GM12872 (cell line): ENCODE measurements around the gene SPATA13.

ENCODE experiments used
- CTCF ChIP-seq: IDR thresholded peaks from 3 replicates; pipeline ENCODE4 v1.5.1; 2011; ENCODE audit warnings: low read depth, mild to moderate bottlenecking, low read length, moderate library complexity; ENCODE audit not compliant: insufficient read depth

Gene SPATA13

GRCh38 chr13:24133021-24133795, 27.3 kb upstream of the SPATA13 start:
- TF ChIP-seq CTCF = no peak

- TF ChIP-seq CTCF = no peak
Measured at GRCh38 chr13:24134231-24134630, 26.3 kb upstream of the SPATA13 start.

GRCh38 chr13:24134757-24135156, 25.8 kb upstream of the SPATA13 start:
- no peak for TF ChIP-seq CTCF

GRCh38 chr13:24135674-24136300, 24.7 kb upstream of the SPATA13 start:
- TF ChIP-seq CTCF = no peak

GRCh38 chr13:24138911-24139310, 21.6 kb upstream of the SPATA13 start:
- TF ChIP-seq CTCF = no peak

- TF ChIP-seq CTCF = no peak
Measured at GRCh38 chr13:24141333-24141910, 19.1 kb upstream of the SPATA13 start.

GRCh38 chr13:24142453-24142852, 18.1 kb upstream of the SPATA13 start:
- no peak for TF ChIP-seq CTCF
